Fibroblast of skin of scalp (primary cell): Measurements from ENCODE around the gene CREBBP.

Source experiments
- DNase-seq: peaks from one replicate; pipeline ENCODE4 v3.0.0-alpha.2; 2013

Gene CREBBP

GRCh38 chr16:3706253-3707012 lies 174.1 kb downstream of the CREBBP start:
- no peak for DNase-seq

- DNase-seq, result no peak
Observed at GRCh38 chr16:3702082-3702481, 178.4 kb downstream of the CREBBP start.

GRCh38 chr16:3701531-3701930 lies 179.0 kb downstream of the CREBBP start:
- DNase-seq, result no peak

GRCh38 chr16:3698941-3699340 lies 181.6 kb downstream of the CREBBP start:
- DNase-seq, result no peak

- DNase-seq, result peak; percentile 74
Observed at GRCh38 chr16:3696425-3697218, 183.9 kb downstream of the CREBBP start.

- DNase-seq, result no peak
Observed at GRCh38 chr16:3695610-3696369, 184.7 kb downstream of the CREBBP start.

- no peak for DNase-seq
Observed at GRCh38 chr16:3694051-3694450, 186.5 kb downstream of the CREBBP start.

GRCh38 chr16:3691761-3692160 lies 188.8 kb downstream of the CREBBP start:
- no peak for DNase-seq

GRCh38 chr16:3690980-3691720 lies 189.4 kb downstream of the CREBBP start:
- peak; percentile 76 for DNase-seq

- DNase-seq, result peak; percentile 96
Observed at GRCh38 chr16:3690470-3690928, 190.0 kb downstream of the CREBBP start.

- DNase-seq, result no peak
Observed at GRCh38 chr16:3689731-3690130, 190.8 kb downstream of the CREBBP start.

- no peak for DNase-seq
Observed at GRCh38 chr16:3687792-3688191, 192.7 kb downstream of the CREBBP start.

- no peak for DNase-seq
Observed at GRCh38 chr16:3687021-3687420, 193.5 kb downstream of the CREBBP start.

- no peak for DNase-seq
Observed at GRCh38 chr16:3681206-3681605, 199.3 kb downstream of the CREBBP start.

GRCh38 chr16:3677994-3678393 lies 202.5 kb downstream of the CREBBP start:
- no peak for DNase-seq

- DNase-seq, result no peak
Observed at GRCh38 chr16:3675601-3676130, 204.8 kb downstream of the CREBBP start.
